ENCODE measurements around the gene EOLA1. TPM values are rescaled to one million over a fixed set of nuclear protein-coding genes. Genes with fewer than 3 reads are reported as not detected.
"Not testable (repeated sequence)": the region's sequence is repeated elsewhere in the genome, so short reads cannot be mapped to it uniquely, and the experiment has no call there.

EOLA1 gene
- total RNA-seq, 1 experiment from 2014 or later, result 12.1 TPM

DNA sequence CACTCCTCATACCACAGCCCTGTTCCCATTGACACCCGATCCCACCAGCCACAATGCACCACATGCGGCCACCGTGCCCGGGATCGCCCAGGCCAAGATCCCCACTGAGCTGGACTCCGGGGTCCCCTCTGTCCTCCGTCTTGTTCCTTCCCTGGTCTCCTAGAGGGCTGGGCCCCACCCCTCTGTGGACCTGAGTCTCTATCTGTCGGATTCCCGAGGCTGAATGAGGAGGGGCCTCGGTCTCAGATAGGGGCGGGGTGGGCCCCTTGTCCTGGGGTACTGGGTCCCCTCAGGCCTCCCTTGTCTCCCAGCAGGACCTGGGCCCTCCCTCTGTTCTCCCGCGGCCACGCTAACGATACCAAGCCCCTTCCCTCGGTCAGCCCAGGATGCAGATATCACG, 44.8 kb downstream of the EOLA1 start:
- DNase-seq; H3K4me3 ChIP-seq (ENCODE audit: insufficient read depth, low read depth, low read length); H3K36me3 ChIP-seq (replicated peaks; ENCODE audit: control insufficient read depth, insufficient read depth, low read length); H3K27me3 ChIP-seq (ENCODE audit: control insufficient read depth, insufficient read depth, low read length): not testable (repeated sequence)

DNA sequence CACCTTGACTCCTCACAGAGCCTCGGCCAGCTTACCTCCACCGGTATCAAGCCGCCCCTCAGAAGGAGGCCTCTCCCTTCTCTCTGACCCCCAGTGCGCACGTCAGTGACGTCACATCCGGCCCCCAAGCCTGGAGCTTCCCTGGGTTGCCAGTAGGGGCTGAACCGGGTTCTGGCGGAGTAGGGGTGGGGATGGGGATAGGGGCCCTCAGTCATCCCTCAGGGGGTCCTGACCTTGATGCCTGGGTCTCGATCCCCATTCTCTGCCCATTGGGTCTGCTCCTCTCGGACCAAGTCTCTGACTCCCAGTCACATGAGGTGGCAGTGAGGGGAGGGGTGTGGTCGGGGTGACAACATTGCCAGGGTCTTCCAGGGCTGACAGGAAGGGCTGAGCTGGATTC, 46.5 kb downstream of the EOLA1 start, which contains the start of gene MAGEA9B:
Gene MAGEA9B, minus strand, starts transcription at position 101 of the 400 bp plus-strand sequence. CDS start 4,280 bp downstream, outside the sequence.
- H3K36me3 ChIP-seq (replicated peaks; ENCODE audit: control insufficient read depth, insufficient read depth, low read length); DNase-seq; H3K4me3 ChIP-seq (ENCODE audit: insufficient read depth, low read depth, low read length); H3K27me3 ChIP-seq (ENCODE audit: control insufficient read depth, insufficient read depth, low read length): not testable (repeated sequence)

GRCh38 chrX:149590993-149591392, 50.2 kb downstream of the EOLA1 start:
- not testable (repeated sequence) for DNase-seq; H3K36me3 ChIP-seq (replicated peaks; ENCODE audit: control insufficient read depth, insufficient read depth, low read length); H3K27me3 ChIP-seq (ENCODE audit: control insufficient read depth, insufficient read depth, low read length); H3K4me3 ChIP-seq (ENCODE audit: insufficient read depth, low read depth, low read length)

GRCh38 chrX:149595214-149595613, 54.4 kb downstream of the EOLA1 start, which contains the start of gene HSFX2:
Gene HSFX2, minus strand, starts transcription at chrX:149595314. Its CDS starts 614 bp downstream, at chrX:149594700.
- not testable (repeated sequence) for DNase-seq; H3K27me3 ChIP-seq (ENCODE audit: control insufficient read depth, insufficient read depth, low read length); H3K36me3 ChIP-seq (replicated peaks; ENCODE audit: control insufficient read depth, insufficient read depth, low read length); H3K4me3 ChIP-seq (ENCODE audit: insufficient read depth, low read depth, low read length)

DNA sequence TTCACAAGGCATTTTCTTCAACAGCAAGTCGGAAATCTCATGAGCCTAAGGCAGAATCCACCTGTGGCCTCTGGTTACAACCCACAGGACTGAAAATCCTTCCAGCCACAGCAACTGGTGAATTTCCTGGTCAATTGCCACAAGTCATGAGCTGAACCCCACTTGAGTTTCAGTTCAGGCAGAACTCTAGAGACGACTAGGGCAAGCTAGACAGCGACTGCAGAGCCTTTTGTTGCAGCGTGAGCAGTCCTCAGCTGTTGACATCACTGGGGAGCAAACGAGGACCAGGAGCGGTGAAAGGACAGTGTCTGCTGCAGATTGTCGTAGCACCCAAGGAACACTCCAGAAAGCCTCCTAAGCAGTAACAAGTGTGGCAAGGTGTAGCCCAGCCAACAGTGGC, 55.1 kb downstream of the EOLA1 start:
- H3K4me3 ChIP-seq (ENCODE audit: insufficient read depth, low read depth, low read length); DNase-seq; H3K36me3 ChIP-seq (replicated peaks; ENCODE audit: control insufficient read depth, insufficient read depth, low read length); H3K27me3 ChIP-seq (ENCODE audit: control insufficient read depth, insufficient read depth, low read length): not testable (repeated sequence)

Other genes with a start within 250 kb of the EOLA1 start
- 29.0 and 33.7 TPM in 2 replicates for gene IDS, start 35.7 kb upstream of the EOLA1 start, total RNA-seq (2014; rRNA removed; shearing (Covaris generic))
- gene HSFX3, start 8.9 kb downstream of the EOLA1 start, total RNA-seq (2014; rRNA removed; shearing (Covaris generic)), result not detected in 2 replicates
- not detected in 2 replicates for gene MAGEA9B, start 46.4 kb downstream of the EOLA1 start, total RNA-seq (2014; rRNA removed; shearing (Covaris generic))
- gene HSFX2, start 54.3 kb downstream of the EOLA1 start, total RNA-seq (2014; rRNA removed; shearing (Covaris generic)), result 1.2 and 1.3 TPM in 2 replicates
- gene TMEM185A, start 90.8 kb downstream of the EOLA1 start, total RNA-seq (2014; rRNA removed; shearing (Covaris generic)), result 30.7 and 36.1 TPM in 2 replicates
- 0.18 and 0.62 TPM in 2 replicates for gene MAGEA11, start 171.0 kb downstream of the EOLA1 start, total RNA-seq (2014; rRNA removed; shearing (Covaris generic))
- gene HSFX1, start 233.1 kb downstream of the EOLA1 start, total RNA-seq (2014; rRNA removed; shearing (Covaris generic)), result 0.11 and 0.76 TPM in 2 replicates
- not detected in 2 replicates for gene MAGEA9, start 240.9 kb downstream of the EOLA1 start, total RNA-seq (2014; rRNA removed; shearing (Covaris generic))